Right atrium auricular region (tissue), 2 donors: Measurements from ENCODE around the gene SPOUT1. TPM values are rescaled to one million over a fixed set of nuclear protein-coding genes. Genes with fewer than 3 reads are reported as not detected.
"Not testable (repeated sequence)": the region's sequence is repeated elsewhere in the genome, so short reads cannot be mapped to it uniquely, and the experiment has no call there.

Source experiments
- DNase-seq: peaks from one replicate; pipeline ENCODE4 v3.0.0-alpha.2; 2019; ENCODE audit warnings: low spot score
- H3K27ac ChIP-seq, 2 donors: fragments of 200-600 bp; sonication (generic); 1 replicate in 1 of 2; 2 replicates in 1 of 2; pipeline ENCODE4 v1.5.1; 2016 to 2019
- H3K27me3 ChIP-seq, 2 donors: fragments of 200-600 bp; sonication (generic); one replicate each; pipeline versions ENCODE4 v1.5.1 to v1.6.0; 2017 to 2019
- H3K36me3 ChIP-seq: fragments of 200-600 bp; sonication (generic); one replicate; pipeline ENCODE4 v1.5.1; 2016
- H3K4me1 ChIP-seq, 2 donors: fragments of 200-600 bp; sonication (generic); one replicate each; pipeline versions ENCODE4 v1.5.1 to v1.6.0; 2017 to 2019
- H3K4me3 ChIP-seq, 2 donors: fragments of 200-600 bp; sonication (generic); 1 replicate in 1 of 2; 2 replicates in 1 of 2; pipeline ENCODE4 v1.5.1; 2017 to 2019; ENCODE audit warnings: mild to moderate bottlenecking in 1 of 2, moderate library complexity in 1 of 2
- H3K9me3 ChIP-seq, 2 donors: fragments of 200-600 bp; sonication (generic); one replicate each; pipeline ENCODE4 v1.5.1; 2019
- CTCF ChIP-seq, 2 donors: fragments of 200-600 bp; sonication (generic); IDR thresholded peaks; one replicate each; pipeline ENCODE4 v1.5.1; 2019; ENCODE audit warnings: antibody characterized with exemption in 2 of 2
- total RNA-seq, 2 donors: library from RNA; depleted of rRNA; stranded (reverse); fragments of >200 nt; gene quantifications; one replicate each; pipeline ENCODE4 v1.1.0, GENCODE V29; 2016

SPOUT1 gene
- total RNA-seq, 2 donors from 2014 or later, result 8.5 to 11.6 TPM

GRCh38 chr9:128846680-128847030, 17.1 kb upstream of the SPOUT1 start:
- no peaks in the 10 kb centered on the region for H3K4me1 ChIP-seq
- no peak overlapping the region for H3K27ac ChIP-seq
- H3K27me3 ChIP-seq, result no peaks in the 10 kb centered on the region
- no peak for TF ChIP-seq CTCF (IDR thresholded peaks at IDR 0.05)
- H3K4me3 ChIP-seq, result no peak overlapping the region
- no peaks in the 10 kb centered on the region for H3K9me3 ChIP-seq
- H3K36me3 ChIP-seq, result no peaks in the 10 kb centered on the region
- DNase-seq, result no peak

- Histone ChIP-seq H3K36me3 (no peaks in the 10 kb centered on the region), H3K27ac (no peak overlapping the region), H3K27me3 (no peaks in the 10 kb centered on the region), H3K4me1 (no peaks in the 10 kb centered on the region), H3K4me3 (no peak overlapping the region), H3K9me3 (no peaks in the 10 kb centered on the region)
- TF ChIP-seq CTCF (IDR thresholded peaks at IDR 0.05), result no peak
- no peak for DNase-seq
Observed at GRCh38 chr9:128845186-128845931, 15.8 kb upstream of the SPOUT1 start.

- not testable (repeated sequence) for H3K9me3 ChIP-seq, H3K27ac ChIP-seq, DNase-seq, H3K36me3 ChIP-seq, H3K27me3 ChIP-seq, H3K4me3 ChIP-seq, H3K4me1 ChIP-seq
Observed at GRCh38 chr9:128843171-128843570, 13.6 kb upstream of the SPOUT1 start.

- Histone ChIP-seq H3K27ac (no peak overlapping the region), H3K4me3 (no peak overlapping the region), H3K4me1 (no peaks in the 10 kb centered on the region), H3K9me3 (no peaks in the 10 kb centered on the region), H3K27me3 (no peaks in the 10 kb centered on the region), H3K36me3 (no peaks in the 10 kb centered on the region)
- TF ChIP-seq CTCF (IDR thresholded peaks at IDR 0.05), result no peak
- DNase-seq, result no peak
Observed at GRCh38 chr9:128841694-128842492, 12.3 kb upstream of the SPOUT1 start.

GRCh38 chr9:128840524-128840923, 10.9 kb upstream of the SPOUT1 start:
- no peak for TF ChIP-seq CTCF (IDR thresholded peaks at IDR 0.05)

GRCh38 chr9:128838338-128838737, 8.7 kb upstream of the SPOUT1 start:
- DNase-seq, result no peak
- no peaks in the 10 kb centered on the region for H3K4me1 ChIP-seq
- peaks cover 1% of the 10 kb centered on the region for H3K36me3 ChIP-seq

More at GRCh38 chr9:128840524-128840923, 10.9 kb upstream of the SPOUT1 start:
- H3K27ac ChIP-seq, result no peak overlapping the region
- H3K9me3 ChIP-seq, result no peaks in the 10 kb centered on the region
- no peak for DNase-seq
- H3K36me3 ChIP-seq, result no peaks in the 10 kb centered on the region
- H3K27me3 ChIP-seq, result no peaks in the 10 kb centered on the region
- no peak overlapping the region for H3K4me3 ChIP-seq
- no peaks in the 10 kb centered on the region for H3K4me1 ChIP-seq

More at GRCh38 chr9:128838338-128838737, 8.7 kb upstream of the SPOUT1 start:
- H3K27me3 ChIP-seq, result no peaks in the 10 kb centered on the region
- H3K9me3 ChIP-seq, result no peaks in the 10 kb centered on the region
- no peak overlapping the region for H3K4me3 ChIP-seq
- TF ChIP-seq CTCF (IDR thresholded peaks at IDR 0.05), result no peak
- H3K27ac ChIP-seq, result no peak overlapping the region
